Measurements from ENCODE around the gene LPP.

DNA sequence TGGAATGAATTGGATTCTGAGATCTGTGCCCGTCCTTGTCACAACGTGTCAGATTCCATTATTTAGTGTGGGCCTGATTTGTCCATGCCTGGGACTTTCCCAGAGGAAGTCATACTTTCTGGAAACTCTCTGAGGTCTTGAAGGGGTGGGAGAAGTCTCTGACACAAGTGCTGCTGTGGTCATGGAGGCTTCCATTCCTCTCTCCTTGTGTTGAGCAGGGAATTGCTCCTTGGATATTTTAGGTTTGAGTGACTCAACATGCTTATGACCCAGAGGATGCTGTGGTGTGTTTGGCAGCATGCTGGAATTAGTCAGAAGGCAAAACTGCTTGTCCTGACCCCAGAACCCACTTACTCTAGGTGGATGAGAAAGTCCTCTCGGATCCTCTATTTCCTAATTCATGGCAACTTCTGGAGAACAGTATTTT, 132.1 kb downstream of the LPP start:
- TF ChIP-seq, protein P1, sequence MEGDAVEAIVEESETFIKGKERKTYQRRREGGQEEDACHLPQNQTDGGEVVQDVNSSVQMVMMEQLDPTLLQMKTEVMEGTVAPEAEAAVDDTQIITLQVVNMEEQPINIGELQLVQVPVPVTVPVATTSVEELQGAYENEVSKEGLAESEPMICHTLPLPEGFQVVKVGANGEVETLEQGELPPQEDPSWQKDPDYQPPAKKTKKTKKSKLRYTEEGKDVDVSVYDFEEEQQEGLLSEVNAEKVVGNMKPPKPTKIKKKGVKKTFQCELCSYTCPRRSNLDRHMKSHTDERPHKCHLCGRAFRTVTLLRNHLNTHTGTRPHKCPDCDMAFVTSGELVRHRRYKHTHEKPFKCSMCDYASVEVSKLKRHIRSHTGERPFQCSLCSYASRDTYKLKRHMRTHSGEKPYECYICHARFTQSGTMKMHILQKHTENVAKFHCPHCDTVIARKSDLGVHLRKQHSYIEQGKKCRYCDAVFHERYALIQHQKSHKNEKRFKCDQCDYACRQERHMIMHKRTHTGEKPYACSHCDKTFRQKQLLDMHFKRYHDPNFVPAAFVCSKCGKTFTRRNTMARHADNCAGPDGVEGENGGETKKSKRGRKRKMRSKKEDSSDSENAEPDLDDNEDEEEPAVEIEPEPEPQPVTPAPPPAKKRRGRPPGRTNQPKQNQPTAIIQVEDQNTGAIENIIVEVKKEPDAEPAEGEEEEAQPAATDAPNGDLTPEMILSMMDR (IDR thresholded peaks at IDR 0.05), result no peak
- TF ChIP-seq POLR2A (IDR thresholded peaks at IDR 0.05), result no peak
